Fibroblast of lung (primary cell): ENCODE data around the gene GADL1. TPM values are rescaled to one million over a fixed set of nuclear protein-coding genes. Genes with fewer than 3 reads are reported as not detected.

ENCODE experiments used
- DNase-seq, 2 donors: peaks; one replicate each; pipeline versions ENCODE4 v3.0.0 to v3.0.0-alpha.2; 2010; ENCODE audit warnings: low read depth in 2 of 2
- H2AFZ ChIP-seq: 2 replicates; pipeline ENCODE4 v1.5.1; 2012; ENCODE audit warnings: low read length, control low read depth, inconsistent platforms
- H3K27ac ChIP-seq: 2 replicates; pipeline ENCODE4 v1.5.1; 2011; ENCODE audit warnings: low read length, control low read depth; ENCODE audit not compliant: insufficient read depth
- H3K27me3 ChIP-seq: 2 replicates; pipeline ENCODE4 v1.5.1; 2011; ENCODE audit warnings: mild to moderate bottlenecking, low read length; ENCODE audit not compliant: control insufficient read depth, insufficient read depth
- H3K36me3 ChIP-seq: 2 replicates; pipeline ENCODE4 v1.5.1; 2011; ENCODE audit warnings: low read length; ENCODE audit not compliant: control insufficient read depth, insufficient read depth
- H3K4me1 ChIP-seq: 2 replicates; pipeline ENCODE4 v1.5.1; 2011; ENCODE audit warnings: low read length; ENCODE audit not compliant: control insufficient read depth, insufficient read depth; ENCODE audit errors: extremely low read depth
- H3K4me2 ChIP-seq: 2 replicates; pipeline ENCODE4 v1.5.1; 2011; ENCODE audit warnings: low read length, control low read depth; ENCODE audit not compliant: insufficient read depth; ENCODE audit errors: extremely low read depth
- H3K4me3 ChIP-seq, 4 experiments: fragments of 200-600 bp in 1 of 4; sonication (generic) in 1 of 4; replicated peaks in 1 of 4; 2 replicates each; pipeline ENCODE4 v1.5.1; 2011 to 2016; ENCODE audit warnings: low read length in 4 of 4, low read depth in 3 of 4, mild to moderate bottlenecking in 3 of 4, control low read depth in 2 of 4, inconsistent platforms in 1 of 4, mixed read lengths in 1 of 4; ENCODE audit not compliant: insufficient read depth in 1 of 4; ENCODE audit errors: control extremely low read depth in 1 of 4
- H3K79me2 ChIP-seq: 2 replicates; pipeline ENCODE4 v1.5.1; 2012; ENCODE audit warnings: mild to moderate bottlenecking, low read length, inconsistent platforms; ENCODE audit not compliant: control insufficient read depth, insufficient read depth
- H3K9ac ChIP-seq: 2 replicates; pipeline ENCODE4 v1.5.1; 2011; ENCODE audit warnings: mild to moderate bottlenecking, low read length, control low read depth; ENCODE audit not compliant: insufficient read depth
- H3K9me3 ChIP-seq: 2 replicates; pipeline ENCODE4 v1.5.1; 2012; ENCODE audit warnings: low read depth, low read length; ENCODE audit not compliant: control insufficient read depth, insufficient read depth
- H4K20me1 ChIP-seq: 2 replicates; pipeline ENCODE4 v1.5.1; 2011; ENCODE audit warnings: low read length; ENCODE audit not compliant: control insufficient read depth, insufficient read depth; ENCODE audit errors: extremely low read depth
- CTCF ChIP-seq, 2 donors: IDR thresholded peaks in 1 of 2; conservative IDR thresholded peaks in 1 of 2; 1 replicate in 1 of 2; 2 replicates in 1 of 2; pipeline ENCODE4 v1.5.1; 2011 to 2012; ENCODE audit warnings: low read length in 2 of 2, control low read depth in 1 of 2, inconsistent platforms in 1 of 2, low read depth in 1 of 2, mild to moderate bottlenecking in 1 of 2
- EZH2 ChIP-seq: IDR thresholded peaks from 2 replicates; pipeline ENCODE4 v1.5.1; 2012; ENCODE audit warnings: low read length, control low read depth, mild to moderate bottlenecking; ENCODE audit errors: missing control alignments
- polyA plus RNA-seq, 2 donors: library from polyadenylated mRNA; depleted of rRNA in 1 of 2; stranded (reverse) in 1 of 2; unstranded in 1 of 2; fragments of >200 nt; gene quantifications; 2 replicates each; pipeline ENCODE4 v1.2.1, GENCODE V29; 2011 to 2012; ENCODE audit warnings: missing spikeins in 1 of 2
- total RNA-seq: library from RNA; depleted of rRNA; stranded (reverse); fragments of >200 nt; gene quantifications from 2 replicates; pipeline ENCODE4 v1.2.1, GENCODE V29; 2014

GADL1 gene
- total and polyA plus RNA-seq, 2 donors (not counting 1 experiment from before 2014, with no cell fraction given): 0.18 to 3.6 TPM

- Histone ChIP-seq H3K27ac (no peak overlapping the region), H3K79me2 (no peaks in the 10 kb centered on the region), H3K36me3 (no peaks in the 10 kb centered on the region), H3K4me2 (no peak overlapping the region), H3K9me3 (no peaks in the 10 kb centered on the region), H3K9ac (no peak overlapping the region), H3K4me1 (peaks cover 4% of the 10 kb centered on the region), H4K20me1 (no peaks in the 10 kb centered on the region), H2AFZ (no peak overlapping the region), H3K27me3 (no peaks in the 10 kb centered on the region), H3K4me3 (no peak overlapping the region)
- TF ChIP-seq CTCF (conservative IDR thresholded peaks at IDR 0.05 in 1 of 2, IDR thresholded peaks at IDR 0.05 in 1 of 2; ENCODE audit: low read depth in 1 of 2, low read length in 2 of 2): no peak
- no peak for TF ChIP-seq EZH2
- DNase-seq: no peak
Measured at GRCh38 chr3:30719536-30719935, 174.9 kb downstream of the GADL1 start.

DNA sequence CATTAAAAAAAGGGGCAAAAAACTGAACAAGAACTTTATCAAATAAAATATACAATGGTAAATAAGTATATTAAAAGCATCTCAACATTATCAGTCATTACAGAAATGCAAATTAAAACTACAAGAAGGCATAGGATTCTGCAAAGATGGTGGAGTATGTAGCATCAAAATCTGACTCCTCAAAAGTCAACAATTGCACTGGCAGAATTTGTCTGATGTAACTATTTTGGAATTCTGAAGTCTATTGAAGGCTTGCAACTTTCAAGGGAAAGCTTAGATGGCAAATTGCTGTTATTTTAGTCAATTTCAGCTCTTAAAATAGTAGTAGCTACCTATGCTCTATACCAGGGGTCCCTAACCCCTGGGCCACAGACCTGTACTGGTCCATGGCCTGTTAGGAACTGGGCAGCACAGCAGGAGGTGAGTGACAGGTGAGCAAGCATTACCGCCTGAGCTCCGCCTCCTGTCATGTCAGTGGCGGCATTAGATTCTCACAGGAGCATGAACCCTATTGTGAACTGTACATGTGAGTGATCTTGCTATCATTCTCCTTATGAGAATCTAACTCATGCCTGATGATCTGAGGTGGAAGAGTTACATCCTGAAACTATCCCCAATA is 180.5 kb downstream of the GADL1 start:
- Histone ChIP-seq H3K36me3 (no peaks in the 10 kb centered on the region), H4K20me1 (no peaks in the 10 kb centered on the region), H3K27me3 (no peaks in the 10 kb centered on the region), H3K9ac (no peak overlapping the region), H3K79me2 (no peaks in the 10 kb centered on the region), H3K27ac (no peak overlapping the region), H2AFZ (no peak overlapping the region), H3K4me3 (no peak overlapping the region), H3K4me2 (no peak overlapping the region), H3K4me1 (no peaks in the 10 kb centered on the region), H3K9me3 (no peaks in the 10 kb centered on the region)
- TF ChIP-seq EZH2 (no peak), CTCF (conservative IDR thresholded peaks at IDR 0.05 in 1 of 2, IDR thresholded peaks at IDR 0.05 in 1 of 2; ENCODE audit: low read depth in 1 of 2, low read length in 2 of 2) (no peak)
- peak in 1 of 2 donors; percentile 7 for DNase-seq

DNA sequence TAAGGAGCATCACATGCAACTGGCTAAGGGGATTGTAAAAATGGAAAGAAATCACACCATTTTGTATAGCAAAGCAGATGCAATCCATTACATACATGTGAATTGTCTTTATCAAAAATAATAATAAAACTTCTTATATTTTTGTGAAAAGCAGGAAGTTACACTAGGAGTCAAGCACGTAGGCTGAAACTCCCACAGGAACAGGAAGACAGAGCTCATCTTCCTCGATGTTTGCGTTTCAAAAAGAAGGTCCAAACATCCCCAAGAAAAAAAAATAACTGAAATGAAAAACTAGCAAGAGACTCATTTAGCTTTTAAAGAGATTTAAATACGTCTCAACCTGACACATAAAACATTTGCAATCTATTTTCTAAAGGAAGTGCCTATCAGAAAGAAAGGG is 181.5 kb downstream of the GADL1 start:
- H3K9me3 ChIP-seq: no peaks in the 10 kb centered on the region
- H3K79me2 ChIP-seq: no peaks in the 10 kb centered on the region
- no peak overlapping the region for H3K9ac ChIP-seq
- H2AFZ ChIP-seq: no peak overlapping the region
- no peak overlapping the region for H3K27ac ChIP-seq
- no peak for DNase-seq
- H3K4me2 ChIP-seq: no peak overlapping the region
- no peaks in the 10 kb centered on the region for H4K20me1 ChIP-seq
- H3K36me3 ChIP-seq: no peaks in the 10 kb centered on the region
- H3K27me3 ChIP-seq: no peaks in the 10 kb centered on the region
- TF ChIP-seq CTCF (conservative IDR thresholded peaks at IDR 0.05 in 1 of 2, IDR thresholded peaks at IDR 0.05 in 1 of 2; ENCODE audit: low read depth in 1 of 2, low read length in 2 of 2) (no peak), EZH2 (no peak)
- no peak overlapping the region for H3K4me3 ChIP-seq
- H3K4me1 ChIP-seq: no peaks in the 10 kb centered on the region
